GM12878 (cell line): Measurements from ENCODE around the gene MEIS2. TPM values are rescaled to one million over a fixed set of nuclear protein-coding genes. Genes with fewer than 3 reads are reported as not detected.

Experiments used
- ATAC-seq: fragments of 200-7000 bp; cut with Tn5 transposase; 3 replicates; pipeline ENCODE4 v1.9.1; 2020; ENCODE audit warnings: mild to moderate bottlenecking, moderate library complexity
- BruUV-seq: library from RNA; stranded (reverse); fragments of 400-500 nt; replicated peaks from 2 replicates; lab custom pipeline; 2021; lab: Mats Ljungman, UMichigan
- CTCF ChIA-PET: fragments of 300-600 bp; sonication (Branson Sonifier 250); formaldehyde crosslinking; extraction: SDS; loops from one replicate; lab custom pipeline; 2021; ENCODE audit warnings: inconsistent platforms; lab: Yijun Ruan, JAX
- POLR2A ChIA-PET: fragments of 350-600 bp; formaldehyde crosslinking; extraction: SDS; loops from one replicate; lab custom pipeline; 2021; ENCODE audit warnings: inconsistent platforms; lab: Charles Lee
- RAD21 ChIA-PET: fragments of 300-600 bp; sonication (Branson Sonifier 250); formaldehyde crosslinking; loops from one replicate; lab custom pipeline; 2023; ENCODE audit warnings: antibody characterized with exemption; ENCODE audit not compliant: unreplicated experiment; lab: Charles Lee
- SMC1A ChIA-PET: fragments of 300-600 bp; sonication (Branson Sonifier 250); formaldehyde crosslinking; loops from one replicate; lab custom pipeline; 2023; ENCODE audit not compliant: unreplicated experiment, uncharacterized antibody; lab: Charles Lee
- DNase-seq: peaks from one replicate; pipeline ENCODE4 v3.0.0-alpha.2; 2011; ENCODE audit warnings: low read depth, low spot score
- FAIRE-seq: peaks from 3 replicates; lab custom pipeline; 2011; peaks lifted over from hg19 to GRCh38; lab: Jason Lieb, UNC
- H2AFZ ChIP-seq: 2 replicates; pipeline ENCODE4 v1.6.0; 2011; ENCODE audit warnings: low read depth, low read length, control low read depth; ENCODE audit not compliant: control insufficient read depth
- H3K27ac ChIP-seq: 2 replicates; pipeline ENCODE4 v1.5.1; 2011; ENCODE audit warnings: control low read depth; ENCODE audit not compliant: control insufficient read depth, insufficient read depth
- H3K27me3 ChIP-seq, 2 experiments: replicated peaks in 1 of 2; 2 replicates each; pipeline versions ENCODE4 v1.6.0 to v1.6.1; 2011; ENCODE audit warnings: low read length in 1 of 2; ENCODE audit not compliant: control insufficient read depth in 2 of 2, insufficient read depth in 2 of 2
- H3K36me3 ChIP-seq, 2 experiments: 2 replicates each; pipeline ENCODE4 v1.5.1; 2011; ENCODE audit warnings: low read length in 1 of 2; ENCODE audit not compliant: control insufficient read depth in 2 of 2, insufficient read depth in 2 of 2
- H3K4me1 ChIP-seq: 2 replicates; pipeline ENCODE4 v1.6.1; 2011; ENCODE audit warnings: mild to moderate bottlenecking, low read length, moderate library complexity, mixed read lengths; ENCODE audit not compliant: control insufficient read depth, insufficient read depth
- H3K4me2 ChIP-seq: 2 replicates; pipeline ENCODE4 v1.6.0; 2011; ENCODE audit warnings: control low read depth; ENCODE audit not compliant: control insufficient read depth, insufficient read depth
- H3K4me3 ChIP-seq: fragments of 200-600 bp; sonication (generic); 2 replicates; pipeline ENCODE4 v1.5.1; 2016
- H3K79me2 ChIP-seq: 2 replicates; pipeline ENCODE4 v1.6.0; 2011; ENCODE audit warnings: low read length; ENCODE audit not compliant: control insufficient read depth, insufficient read depth
- H3K9ac ChIP-seq: 2 replicates; pipeline ENCODE4 v1.8.0; 2011; ENCODE audit warnings: low read length, control low read depth, mixed read lengths; ENCODE audit not compliant: control insufficient read depth, insufficient read depth
- H3K9me3 ChIP-seq: replicated peaks from 3 replicates; pipeline ENCODE4 v1.5.1; 2011; ENCODE audit warnings: mild to moderate bottlenecking, low read length; ENCODE audit not compliant: control insufficient read depth, insufficient read depth
- H4K20me1 ChIP-seq: 2 replicates; pipeline ENCODE4 v1.6.0; 2011; ENCODE audit not compliant: control insufficient read depth, insufficient read depth
- CHD4 ChIP-seq: fragments of 200-600 bp; sonication (generic); IDR thresholded peaks from 2 replicates; pipeline ENCODE4 v1.6.1; 2016; ENCODE audit warnings: mild to moderate bottlenecking
- FOS ChIP-seq: IDR thresholded peaks from 3 replicates; pipeline ENCODE4 v1.6.1; 2011; ENCODE audit warnings: borderline replicate concordance; ENCODE audit not compliant: insufficient read length; ENCODE audit errors: extremely low read depth
- PAX8 ChIP-seq: fragments of 450-650 bp; IDR thresholded peaks from 2 replicates; pipeline ENCODE4 v1.6.1; 2017; ENCODE audit warnings: mild to moderate bottlenecking, moderate library complexity
- POLR2AphosphoS2 ChIP-seq: IDR thresholded peaks from 2 replicates; pipeline ENCODE4 v1.6.1; 2011; ENCODE audit warnings: low read depth, mild to moderate bottlenecking, low read length, improper control_type of control experiment, moderate library complexity
- SMARCA5 ChIP-seq: fragments of 450-650 bp; IDR thresholded peaks from 2 replicates; pipeline ENCODE4 v1.6.1; 2017; ENCODE audit warnings: mild to moderate bottlenecking
- TCF3 ChIP-seq: IDR thresholded peaks from 2 replicates; pipeline ENCODE4 v1.6.1; 2012; ENCODE audit warnings: low read depth, mild to moderate bottlenecking, low read length, borderline replicate concordance; ENCODE audit not compliant: insufficient read depth
- ZNF24 ChIP-seq: fragments of 450-650 bp; IDR thresholded peaks from 2 replicates; pipeline ENCODE4 v1.6.1; 2017; ENCODE audit warnings: antibody characterized with exemption, mild to moderate bottlenecking
- ZNF592 ChIP-seq: fragments of 450-650 bp; IDR thresholded peaks from 2 replicates; pipeline ENCODE4 v1.6.1; 2017; ENCODE audit warnings: mild to moderate bottlenecking, moderate library complexity
- WGBS: methylation state at CpG from one replicate; pipeline ENCODE4 v1.1.6; 2016; ENCODE audit warnings: low lambda C conversion rate; ENCODE audit not compliant: insufficient replicate concordance, insufficient coverage; ENCODE audit errors: missing lambda C conversion rate; 5-methylcytosine and 5-hydroxymethylcytosine counted together
- in situ Hi-C: fragments of 300-500 bp; cut with MboI; formaldehyde crosslinking; loops from 9 replicates; pipeline ENCODE4 v1.14.3; 2018; ENCODE audit warnings: mixed read lengths
- intact Hi-C: fragments of 100-400 bp; cut with micrococcal nuclease; formaldehyde crosslinking; loops from one replicate; pipeline ENCODE4 v1.14.2; 2022; ENCODE audit not compliant: unreplicated experiment
- polyA plus RNA-seq, 11 experiments: library from polyadenylated mRNA; depleted of rRNA in 4 of 11; unstranded in 6 of 11; stranded (reverse) in 5 of 11; fragments of >200 nt; fragmentation: Nextera tagmentation in 4 of 11; fragmentation: Illumina TruSeq in 1 of 11; extraction: Ambion mirVana in 4 of 11; extraction: Trizol in 1 of 11; gene quantifications; 1 replicate in 1 of 11; 2 replicates in 10 of 11; pipeline versions ENCODE4 v1.2.1 to v1.2.3, GENCODE V29; 2011 to 2016; ENCODE audit warnings: inconsistent platforms in 2 of 11, missing spikeins in 2 of 11, low read depth in 1 of 11
- total RNA-seq, 4 experiments: library from RNA; depleted of rRNA in 3 of 4; stranded (reverse); fragments of >200 nt in 3 of 4; fragmentation: Illumina TruSeq in 1 of 4; extraction: Trizol in 1 of 4; gene quantifications; 2 replicates each; pipeline versions ENCODE4 v1.2.1 to v1.2.3, GENCODE V29; 2013 to 2021
- TF ChIP-seq, protein P1 (sequence below), 3 experiments: IDR thresholded peaks in 2 of 3; conservative IDR thresholded peaks in 1 of 3; 2 replicates each; pipeline ENCODE4 v1.5.1; 2011; ENCODE audit warnings: low read depth in 3 of 3, low read length in 3 of 3, mild to moderate bottlenecking in 3 of 3, control low read depth in 2 of 3, moderate library complexity in 2 of 3, inconsistent platforms in 1 of 3, mixed read lengths in 1 of 3; ENCODE audit not compliant: control insufficient read depth in 2 of 3, insufficient read depth in 1 of 3; ENCODE audit errors: extremely low read depth in 1 of 3

MEIS2 gene
- total and polyA plus RNA-seq, 10 of the 15 experiments (the other 5 are each of a cell fraction or from before 2014, with no cell fraction given), result 9.2 to 54.0 (median 20.4) TPM

DNA sequence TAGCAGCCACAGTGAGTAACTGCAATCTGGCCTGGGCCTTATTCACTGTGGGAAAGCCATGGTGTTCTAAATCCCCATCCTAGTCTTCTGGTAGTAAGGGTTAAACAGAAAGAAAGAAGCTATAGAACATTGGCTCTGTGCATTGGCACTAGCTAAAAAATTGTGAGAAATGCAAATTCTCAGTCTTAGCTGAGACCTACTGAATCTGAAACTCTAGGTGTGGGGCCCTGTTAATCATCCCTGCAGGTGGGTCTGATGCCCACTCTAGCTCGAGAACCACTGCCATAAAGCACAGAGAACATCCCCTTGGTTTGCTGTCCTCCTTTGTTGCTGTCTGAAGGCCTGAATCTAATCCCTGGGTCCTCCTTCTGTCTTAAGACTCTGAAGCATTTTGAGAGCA is 59.3 kb downstream of the MEIS2 start:
- BruUV-seq, result no TSS peak
- no peak for DNase-seq
- peak; percentile 47 for FAIRE-seq
- Histone ChIP-seq H3K4me1 (0 out of 2 replicates have a peak, but pooled peaks cover 2% of the 10 kb centered on the region), H2AFZ (no peak overlapping the region), H3K79me2 (no peaks in the 10 kb centered on the region), H3K9me3 (no peaks in the 10 kb centered on the region), H3K27me3 (no peaks in the 10 kb centered on the region), H3K9ac (no peak overlapping the region), H3K4me3 (no peak overlapping the region), H3K4me2 (no peak overlapping the region), H4K20me1 (no peaks in the 10 kb centered on the region), H3K36me3 (no peaks in the 10 kb centered on the region; a peak in 1 of 4 replicates)
- SMC1A ChIA-PET, result interaction anchor here (0.7 to 3.1 kb wide), 5 partner anchors 8 to 103 kb away, joined by 3 to 6 read pairs (median 4); no protein-coding TSS in a partner anchor
- RAD21 ChIA-PET, result no interaction called here
- CTCF ChIA-PET, result interaction anchor here (1.8 kb wide), 1 partner anchor 12 kb away, joined by 5 read pairs; no protein-coding TSS in a partner anchor
- POLR2A ChIA-PET, result interaction anchor here (1.1 kb wide), 1 partner anchor 11 kb away, joined by 4 read pairs; no protein-coding TSS in a partner anchor
- in situ Hi-C loops (no loop called here), intact Hi-C loops (no loop called here)
- 25% methylated on average over 1 of the region's 1 CpG for WGBS
- ATAC-seq, result peak; percentile 80
- TF ChIP-seq PAX8, result no peak
- TF ChIP-seq ZNF24, result no peak
- no peak for TF ChIP-seq FOS
- TF ChIP-seq CHD4, result no peak
- no peak for TF ChIP-seq ZNF592
- TF ChIP-seq POLR2AphosphoS2, result no peak
- TF ChIP-seq, protein P1, sequence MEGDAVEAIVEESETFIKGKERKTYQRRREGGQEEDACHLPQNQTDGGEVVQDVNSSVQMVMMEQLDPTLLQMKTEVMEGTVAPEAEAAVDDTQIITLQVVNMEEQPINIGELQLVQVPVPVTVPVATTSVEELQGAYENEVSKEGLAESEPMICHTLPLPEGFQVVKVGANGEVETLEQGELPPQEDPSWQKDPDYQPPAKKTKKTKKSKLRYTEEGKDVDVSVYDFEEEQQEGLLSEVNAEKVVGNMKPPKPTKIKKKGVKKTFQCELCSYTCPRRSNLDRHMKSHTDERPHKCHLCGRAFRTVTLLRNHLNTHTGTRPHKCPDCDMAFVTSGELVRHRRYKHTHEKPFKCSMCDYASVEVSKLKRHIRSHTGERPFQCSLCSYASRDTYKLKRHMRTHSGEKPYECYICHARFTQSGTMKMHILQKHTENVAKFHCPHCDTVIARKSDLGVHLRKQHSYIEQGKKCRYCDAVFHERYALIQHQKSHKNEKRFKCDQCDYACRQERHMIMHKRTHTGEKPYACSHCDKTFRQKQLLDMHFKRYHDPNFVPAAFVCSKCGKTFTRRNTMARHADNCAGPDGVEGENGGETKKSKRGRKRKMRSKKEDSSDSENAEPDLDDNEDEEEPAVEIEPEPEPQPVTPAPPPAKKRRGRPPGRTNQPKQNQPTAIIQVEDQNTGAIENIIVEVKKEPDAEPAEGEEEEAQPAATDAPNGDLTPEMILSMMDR (IDR thresholded peaks at IDR 0.05 in 2 of 3, conservative IDR thresholded peaks at IDR 0.05 in 1 of 3; ENCODE audit: control insufficient read depth in 2 of 3, extremely low read depth in 1 of 3, insufficient read depth in 1 of 3, low read depth in 3 of 3, low read length in 3 of 3), result no peak
- TF ChIP-seq SMARCA5, result no peak
- TF ChIP-seq TCF3, result no peak
- TF ChIP-seq, all 136 proteins: peak for 0
- H3K27ac ChIP-seq, result no peak overlapping the region
